ENCODE measurements around the gene SLC4A4. TPM values are rescaled to one million over a fixed set of nuclear protein-coding genes. Genes with fewer than 3 reads are reported as not detected.
A peak's percentile ranks its signal among the peaks of the same experiment; 100 is the strongest.

SLC4A4 gene
- total RNA-seq, 1 experiment from 2014 or later = not detected

GRCh38 chr4:71441186-71442169, 102.7 kb downstream of the SLC4A4 start:
- intact Hi-C loops (cut with micrococcal nuclease) = no loop called here
- CTCF ChIA-PET = interaction anchor here (1.0 kb wide), 1 partner anchor 10 kb away, joined by 3 read pairs; no protein-coding TSS in a partner anchor
- H3K27me3 Mint-ChIP-seq (ENCODE audit: insufficient read depth, unreplicated experiment) = no peaks in the 10 kb centered on the region
- no peak for TF ChIP-seq CTCF (IDR thresholded peaks at IDR 0.05; ENCODE audit: unreplicated experiment)
- no peak overlapping the region for H3K4me3 Mint-ChIP-seq (ENCODE audit: unreplicated experiment)
- no peak overlapping the region for H3K27ac Mint-ChIP-seq (ENCODE audit: low read depth, unreplicated experiment)
- H3K9me3 Mint-ChIP-seq (ENCODE audit: unreplicated experiment) = no peaks in the 10 kb centered on the region
- BruUV-seq (replicated peaks) = no TSS peak
- POLR2A ChIA-PET = interaction anchor here (0.7 to 0.8 kb wide), 3 partner anchors 15 to 322 kb away, joined by 3 read pairs; no protein-coding TSS in a partner anchor
- H3K4me1 Mint-ChIP-seq (ENCODE audit: insufficient read depth, unreplicated experiment) = no peaks in the 10 kb centered on the region
- peak; percentile 41 for DNase-seq (ENCODE audit: unreplicated experiment)
- H3K36me3 Mint-ChIP-seq (ENCODE audit: insufficient read depth, unreplicated experiment) = no peaks in the 10 kb centered on the region

- TF ChIP-seq CTCF (IDR thresholded peaks at IDR 0.05; ENCODE audit: unreplicated experiment) = no peak
- H3K27ac Mint-ChIP-seq (ENCODE audit: low read depth, unreplicated experiment) = no peak overlapping the region
- H3K27me3 Mint-ChIP-seq (ENCODE audit: insufficient read depth, unreplicated experiment) = no peaks in the 10 kb centered on the region
- H3K9me3 Mint-ChIP-seq (ENCODE audit: unreplicated experiment) = no peaks in the 10 kb centered on the region
- DNase-seq (ENCODE audit: unreplicated experiment) = no peak
- BruUV-seq (replicated peaks) = no TSS peak
- intact Hi-C loops (cut with micrococcal nuclease) = no loop called here
- CTCF ChIA-PET = interaction anchor here (0.7 to 1.0 kb wide), 2 partner anchors 11 to 76 kb away, joined by 3 read pairs; no protein-coding TSS in a partner anchor
- H3K4me3 Mint-ChIP-seq (ENCODE audit: unreplicated experiment) = no peak overlapping the region
- H3K36me3 Mint-ChIP-seq (ENCODE audit: insufficient read depth, unreplicated experiment) = no peaks in the 10 kb centered on the region
- POLR2A ChIA-PET = interaction anchor here (0.6 to 0.8 kb wide), 2 partner anchors 14 to 32 kb away, joined by 3 read pairs; no protein-coding TSS in a partner anchor
- H3K4me1 Mint-ChIP-seq (ENCODE audit: insufficient read depth, unreplicated experiment) = no peaks in the 10 kb centered on the region
Observed at GRCh38 chr4:71442336-71442735, 103.5 kb downstream of the SLC4A4 start.

- Mint-ChIP-seq H3K9me3 (ENCODE audit: unreplicated experiment) (no peaks in the 10 kb centered on the region), H3K36me3 (ENCODE audit: insufficient read depth, unreplicated experiment) (no peaks in the 10 kb centered on the region), H3K27ac (ENCODE audit: low read depth, unreplicated experiment) (no peak overlapping the region), H3K27me3 (ENCODE audit: insufficient read depth, unreplicated experiment) (no peaks in the 10 kb centered on the region), H3K4me1 (ENCODE audit: insufficient read depth, unreplicated experiment) (no peaks in the 10 kb centered on the region), H3K4me3 (ENCODE audit: unreplicated experiment) (no peak overlapping the region)
- intact Hi-C loops (cut with micrococcal nuclease) = no loop called here
- POLR2A ChIA-PET = interaction anchor here (0.7 kb wide), 2 partner anchors 184 to 799 kb away, joined by 3 read pairs; no protein-coding TSS in a partner anchor
- CTCF ChIA-PET = interaction anchor here (0.6 to 0.7 kb wide), 2 partner anchors 117 to 215 kb away, joined by 3 to 5 read pairs; no protein-coding TSS in a partner anchor
- TF ChIP-seq CTCF (IDR thresholded peaks at IDR 0.05; ENCODE audit: unreplicated experiment) = no peak
- DNase-seq (ENCODE audit: unreplicated experiment) = no peak
- no TSS peak for BruUV-seq (replicated peaks)
Observed at GRCh38 chr4:71444395-71444794, 105.6 kb downstream of the SLC4A4 start.

GRCh38 chr4:71445811-71446210, 107.0 kb downstream of the SLC4A4 start:
- Mint-ChIP-seq H3K27me3 (ENCODE audit: insufficient read depth, unreplicated experiment) (no peaks in the 10 kb centered on the region), H3K36me3 (ENCODE audit: insufficient read depth, unreplicated experiment) (no peaks in the 10 kb centered on the region), H3K4me3 (ENCODE audit: unreplicated experiment) (no peak overlapping the region), H3K4me1 (ENCODE audit: insufficient read depth, unreplicated experiment) (no peaks in the 10 kb centered on the region), H3K27ac (ENCODE audit: low read depth, unreplicated experiment) (no peak overlapping the region), H3K9me3 (ENCODE audit: unreplicated experiment) (no peaks in the 10 kb centered on the region)
- CTCF ChIA-PET = interaction anchor here (1.6 kb wide), 1 partner anchor 9 kb away, joined by 7 read pairs; no protein-coding TSS in a partner anchor
- TF ChIP-seq CTCF (IDR thresholded peaks at IDR 0.05; ENCODE audit: unreplicated experiment) = no peak
- POLR2A ChIA-PET = interaction anchor here (0.6 to 0.7 kb wide), 2 partner anchors 40 to 1856 kb away, joined by 3 to 4 read pairs; no protein-coding TSS in a partner anchor
- no peak for DNase-seq (ENCODE audit: unreplicated experiment)
- intact Hi-C loops (cut with micrococcal nuclease) = no loop called here
- no TSS peak for BruUV-seq (replicated peaks)
